ENCODE results near the gene TENM4.

TENM4 gene

DNA sequence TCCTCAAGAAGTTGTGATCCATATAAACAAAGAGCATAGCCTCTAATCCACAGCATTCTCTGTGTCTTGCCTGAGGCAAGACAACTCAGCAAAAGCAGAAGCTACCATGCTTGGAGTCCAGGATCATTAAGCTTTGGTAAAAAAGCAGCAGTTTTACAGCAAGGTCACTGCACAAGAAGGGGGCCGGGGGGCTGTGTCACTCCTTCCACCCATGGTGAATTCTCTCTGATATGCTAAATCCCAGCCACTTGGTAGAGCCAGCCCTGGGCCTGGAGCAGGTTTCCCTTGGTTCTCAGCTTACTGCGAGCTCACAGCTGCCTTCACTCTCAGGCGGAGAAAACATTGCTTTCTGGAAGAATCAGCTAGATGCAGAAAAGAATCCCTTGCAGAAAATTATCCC lies 144.7 kb downstream of the TENM4 start:
- no peak for DNase-seq (ENCODE audit: low read depth, low spot score)
- H3K4me3 ChIP-seq (ENCODE audit: low read depth, low read length) = no peak overlapping the region
- TF ChIP-seq, protein P1, sequence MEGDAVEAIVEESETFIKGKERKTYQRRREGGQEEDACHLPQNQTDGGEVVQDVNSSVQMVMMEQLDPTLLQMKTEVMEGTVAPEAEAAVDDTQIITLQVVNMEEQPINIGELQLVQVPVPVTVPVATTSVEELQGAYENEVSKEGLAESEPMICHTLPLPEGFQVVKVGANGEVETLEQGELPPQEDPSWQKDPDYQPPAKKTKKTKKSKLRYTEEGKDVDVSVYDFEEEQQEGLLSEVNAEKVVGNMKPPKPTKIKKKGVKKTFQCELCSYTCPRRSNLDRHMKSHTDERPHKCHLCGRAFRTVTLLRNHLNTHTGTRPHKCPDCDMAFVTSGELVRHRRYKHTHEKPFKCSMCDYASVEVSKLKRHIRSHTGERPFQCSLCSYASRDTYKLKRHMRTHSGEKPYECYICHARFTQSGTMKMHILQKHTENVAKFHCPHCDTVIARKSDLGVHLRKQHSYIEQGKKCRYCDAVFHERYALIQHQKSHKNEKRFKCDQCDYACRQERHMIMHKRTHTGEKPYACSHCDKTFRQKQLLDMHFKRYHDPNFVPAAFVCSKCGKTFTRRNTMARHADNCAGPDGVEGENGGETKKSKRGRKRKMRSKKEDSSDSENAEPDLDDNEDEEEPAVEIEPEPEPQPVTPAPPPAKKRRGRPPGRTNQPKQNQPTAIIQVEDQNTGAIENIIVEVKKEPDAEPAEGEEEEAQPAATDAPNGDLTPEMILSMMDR (IDR thresholded peaks at IDR 0.05; ENCODE audit: insufficient read depth, low read length, missing control alignments) = no peak
- CTCF ChIA-PET = no interaction called here
- POLR2A ChIA-PET = no interaction called here

DNA sequence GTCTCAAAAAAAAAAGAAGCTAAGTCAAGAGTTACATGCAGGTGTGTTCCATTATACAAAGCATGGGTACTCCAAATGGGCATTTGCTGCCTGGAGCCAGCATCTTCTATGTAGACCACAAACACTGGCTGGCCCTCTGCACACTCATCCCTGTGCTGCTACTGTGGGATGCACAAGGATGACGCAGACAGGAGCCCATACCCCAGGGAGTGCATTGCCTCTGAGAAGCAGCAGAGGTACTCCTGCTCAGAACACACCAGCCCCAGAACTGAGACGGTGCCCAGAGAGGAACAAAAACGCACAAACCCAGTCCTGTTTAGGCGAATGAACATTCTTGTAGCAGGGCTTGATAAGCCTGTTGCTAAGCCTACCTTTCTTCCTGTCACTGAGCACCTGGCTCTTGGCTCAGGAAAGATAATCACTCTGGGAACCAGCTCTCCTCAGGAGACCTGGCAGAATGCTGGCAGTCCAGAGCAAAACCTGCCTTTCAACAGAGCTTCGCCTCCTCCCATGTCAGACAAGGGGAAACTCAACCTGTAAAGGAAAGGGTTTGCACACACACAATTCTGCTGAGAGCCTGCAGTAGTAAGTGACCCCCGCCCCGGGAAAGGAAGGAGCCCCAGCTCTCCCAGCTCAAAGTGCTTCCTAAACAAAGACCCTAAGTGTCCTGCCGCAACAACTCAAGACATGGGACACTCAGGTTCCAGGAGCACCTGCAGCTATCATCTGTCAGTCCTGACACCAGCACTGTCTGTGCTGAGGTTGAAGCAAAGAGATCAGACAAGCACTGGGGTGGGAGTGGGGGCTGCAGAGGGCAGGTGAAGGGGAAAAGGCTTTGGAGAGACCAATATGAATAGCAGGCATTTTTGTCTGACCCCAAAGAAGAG lies 145.7 kb downstream of the TENM4 start:
- DNase-seq (ENCODE audit: low read depth, low spot score) = no peak

DNA sequence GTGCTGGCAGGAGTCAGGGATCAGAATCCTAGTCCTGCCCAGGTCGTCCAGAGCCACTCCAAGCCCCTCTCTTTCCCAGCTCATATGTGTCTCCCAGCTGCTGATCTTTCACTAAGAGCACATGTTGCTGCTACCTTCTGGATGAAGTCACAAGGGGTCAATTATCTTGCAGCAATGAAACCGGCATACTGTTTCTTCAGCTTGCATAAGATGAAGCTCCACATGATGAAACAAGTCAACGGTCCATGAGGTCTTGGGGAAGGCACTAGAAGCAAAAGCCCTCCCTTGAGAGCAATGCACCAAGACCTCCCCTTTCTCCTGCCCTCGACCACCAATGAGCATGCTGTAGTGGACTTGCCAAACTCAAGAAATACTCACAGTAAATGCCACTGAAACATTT lies 148.9 kb downstream of the TENM4 start:
- POLR2A ChIA-PET = no interaction called here
- TF ChIP-seq, protein P1 (IDR thresholded peaks at IDR 0.05; ENCODE audit: insufficient read depth, low read length, missing control alignments) = no peak
- H3K4me3 ChIP-seq (ENCODE audit: low read depth, low read length) = no peak overlapping the region
- CTCF ChIA-PET = no interaction called here
- DNase-seq (ENCODE audit: low read depth, low spot score) = no peak

More for the DNA sequence above, 145.7 kb downstream of the TENM4 start:
- ChIA-PET CTCF (no interaction called here), POLR2A (no interaction called here)
- TF ChIP-seq, protein P1 (IDR thresholded peaks at IDR 0.05; ENCODE audit: insufficient read depth, low read length, missing control alignments) = no peak
- no peak overlapping the region for H3K4me3 ChIP-seq (ENCODE audit: low read depth, low read length)

DNA sequence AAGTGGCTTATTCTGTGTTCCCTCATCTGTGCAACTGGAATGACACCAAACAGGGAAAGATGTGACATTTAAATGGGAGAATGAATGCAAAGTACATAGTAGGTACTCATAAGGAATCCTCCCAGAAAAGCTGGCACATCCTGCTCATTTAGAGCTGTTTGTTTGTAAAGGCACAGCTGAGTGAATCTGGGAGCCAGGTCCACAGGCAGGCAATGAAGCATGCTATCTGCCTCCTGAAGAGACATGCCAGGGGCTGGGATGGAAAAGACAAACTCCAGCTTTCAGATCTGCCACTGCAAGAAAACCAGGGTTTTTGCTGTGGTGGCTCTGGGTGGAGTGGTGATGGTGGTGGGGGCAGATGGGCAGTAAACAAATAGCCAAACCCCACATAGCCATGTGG lies 150.1 kb downstream of the TENM4 start:
- TF ChIP-seq, protein P1 (IDR thresholded peaks at IDR 0.05; ENCODE audit: insufficient read depth, low read length, missing control alignments) = no peak
- no peak for DNase-seq (ENCODE audit: low read depth, low spot score)
- ChIA-PET POLR2A (no interaction called here), CTCF (no interaction called here)
- no peak overlapping the region for H3K4me3 ChIP-seq (ENCODE audit: low read depth, low read length)

DNA sequence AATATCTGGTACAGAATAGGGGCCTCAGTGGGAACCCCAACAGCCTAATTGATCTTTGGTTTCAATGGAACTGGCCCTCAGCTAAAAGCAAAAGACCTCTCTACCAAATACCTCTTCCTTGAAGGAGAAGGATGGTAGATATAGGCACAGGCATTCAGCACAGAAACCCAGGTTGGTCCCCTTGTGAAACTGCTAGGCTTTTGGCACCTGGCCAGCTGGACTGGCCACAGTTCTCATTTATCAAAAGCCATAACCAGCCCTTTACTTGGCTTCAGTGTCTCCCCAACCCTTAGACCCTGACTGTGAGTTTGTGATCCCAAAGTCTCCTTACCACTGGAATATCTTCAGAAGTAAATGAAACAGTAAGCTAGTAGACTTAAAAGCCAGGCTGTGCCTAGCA lies 152.9 kb downstream of the TENM4 start:
- ChIA-PET CTCF (interaction anchor here (0.7 to 1.7 kb wide), 2 partner anchors 8 to 11 kb away, joined by 3 to 5 read pairs; no protein-coding TSS in a partner anchor), POLR2A (no interaction called here)
- no peak overlapping the region for H3K4me3 ChIP-seq (ENCODE audit: low read depth, low read length)
- DNase-seq (ENCODE audit: low read depth, low spot score) = no peak
- TF ChIP-seq, protein P1 (IDR thresholded peaks at IDR 0.05; ENCODE audit: insufficient read depth, low read length, missing control alignments) = no peak

DNA sequence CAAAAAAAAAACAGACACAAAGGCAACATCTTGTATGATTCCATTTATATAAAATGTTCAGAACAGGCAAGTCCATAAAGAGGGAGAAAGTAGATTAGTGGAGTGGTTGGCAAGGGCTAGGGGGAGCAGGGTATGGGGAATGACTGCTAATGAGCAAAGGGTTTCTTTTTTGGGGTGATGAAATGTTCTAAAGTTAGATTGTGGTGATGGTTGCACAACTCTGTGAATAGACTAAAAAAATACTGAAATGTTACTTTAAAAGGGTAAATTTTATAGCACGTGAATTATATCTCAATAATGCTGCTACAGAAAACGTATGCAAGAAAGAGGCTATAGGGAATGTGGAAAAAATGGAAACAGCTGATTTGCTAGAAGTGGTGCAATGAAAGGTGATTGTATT lies 155.1 kb downstream of the TENM4 start:
- ChIA-PET CTCF (interaction anchor here (0.7 kb wide), 1 partner anchor 50 kb away, joined by 3 read pairs; no protein-coding TSS in a partner anchor), POLR2A (no interaction called here)
- no peak for DNase-seq (ENCODE audit: low read depth, low spot score)
- TF ChIP-seq, protein P1 (IDR thresholded peaks at IDR 0.05; ENCODE audit: insufficient read depth, low read length, missing control alignments) = no peak
- H3K4me3 ChIP-seq (ENCODE audit: low read depth, low read length) = no peak overlapping the region
